PFSK-1 (cell line): Measurements from ENCODE around the gene TAX1BP1.

Source experiments
- POLR2AphosphoS5 ChIP-seq: IDR thresholded peaks from 2 replicates; pipeline ENCODE4 v1.6.1; 2012; ENCODE audit warnings: low read depth, mild to moderate bottlenecking, control low read depth, low read length, moderate library complexity
- REST ChIP-seq, 2 experiments: IDR thresholded peaks; 2 replicates each; pipeline versions ENCODE4 v1.6.1 to v1.8.0; 2011 to 2012; ENCODE audit warnings: low read depth in 2 of 2, low read length in 2 of 2, control low read depth in 1 of 2, inconsistent platforms in 1 of 2, mild to moderate bottlenecking in 1 of 2, moderate library complexity in 1 of 2; ENCODE audit not compliant: insufficient read depth in 1 of 2

- no peak for TF ChIP-seq POLR2AphosphoS5
- no peak for TF ChIP-seq REST (IDR thresholded peaks at IDR 0.05; ENCODE audit: insufficient read depth in 1 of 2, low read depth in 2 of 2, low read length in 2 of 2)
These were observed 131.9 kb downstream of the TAX1BP1 start for GRCh38 chr7:27871866-27872265.
